Left hindlimb (tissue), 1 donor: ENCODE results near the gene ADAM8.
"Not testable (repeated sequence)": the region's sequence is repeated elsewhere in the genome, so short reads cannot be mapped to it uniquely, and the experiment has no call there.

Experiments used
- DNase-seq: peaks from one replicate; pipeline ENCODE4 v3.0.0-alpha.2; 2018

The ADAM8 gene

GRCh38 chr10:133229265-133230043, 47.2 kb downstream of the ADAM8 start:
- DNase-seq, result no peak

GRCh38 chr10:133227256-133227655, 49.4 kb downstream of the ADAM8 start:
- no peak for DNase-seq

- DNase-seq, result no peak
These were observed 50.3 kb downstream of the ADAM8 start for GRCh38 chr10:133226251-133226808.

- no peak for DNase-seq
These were observed 50.9 kb downstream of the ADAM8 start for GRCh38 chr10:133225707-133226191.

GRCh38 chr10:133224756-133225372, 51.8 kb downstream of the ADAM8 start:
- no peak for DNase-seq

GRCh38 chr10:133224076-133224475, 52.6 kb downstream of the ADAM8 start:
- no peak for DNase-seq

- not testable (repeated sequence) for DNase-seq
These were observed 54.9 kb downstream of the ADAM8 start for GRCh38 chr10:133221756-133222155.

GRCh38 chr10:133221331-133221730, 55.3 kb downstream of the ADAM8 start:
- no peak for DNase-seq

GRCh38 chr10:133219782-133220181, 56.9 kb downstream of the ADAM8 start:
- DNase-seq, result no peak

GRCh38 chr10:133218891-133219290, 57.8 kb downstream of the ADAM8 start:
- no peak for DNase-seq

- no peak for DNase-seq
These were observed 58.7 kb downstream of the ADAM8 start for GRCh38 chr10:133217800-133218589.

GRCh38 chr10:133216776-133217175, 59.9 kb downstream of the ADAM8 start:
- DNase-seq, result no peak

- DNase-seq, result no peak
These were observed 61.1 kb downstream of the ADAM8 start for GRCh38 chr10:133215586-133215985.

- DNase-seq, result peak; percentile 16
These were observed 61.9 kb downstream of the ADAM8 start for GRCh38 chr10:133214468-133215410.

GRCh38 chr10:133213641-133214467, 62.8 kb downstream of the ADAM8 start:
- DNase-seq, result no peak

- DNase-seq, result no peak
These were observed 63.7 kb downstream of the ADAM8 start for GRCh38 chr10:133212853-133213494.
